OCI-LY3 (cell line): ENCODE data around the gene TBC1D13.

Experiments
- CTCF ChIP-seq: fragments of 200-600, 300-600 bp; sonication (generic); IDR thresholded peaks from 2 replicates; pipeline ENCODE4 v1.5.1; 2014; ENCODE audit warnings: antibody characterized with exemption, low read length, low read depth
- EZH2phosphoT487 ChIP-seq: fragments of 200-600 bp; shearing (Covaris generic); IDR thresholded peaks from 2 replicates; pipeline ENCODE4 v1.6.1; 2018; ENCODE audit warnings: antibody characterized with exemption, mixed run types, low read depth

- no peak for TF ChIP-seq CTCF
- TF ChIP-seq EZH2phosphoT487 = no peak
These were observed 46.6 kb downstream of the TBC1D13 start for GRCh38 chr9:128833696-128834095.
